H9 (cell line): ENCODE measurements around the gene SIGLEC1. TPM values are rescaled to one million over a fixed set of nuclear protein-coding genes. Genes with fewer than 3 reads are reported as not detected.

Experiments
- DNase-seq: peaks from one replicate; pipeline ENCODE4 v3.0.0-alpha.2; 2017
- H2AFZ ChIP-seq: one replicate; pipeline ENCODE4 v1.6.1; 2013; ENCODE audit warnings: mild to moderate bottlenecking, low read length, control low read depth, moderate library complexity
- H2AK5ac ChIP-seq: 2 replicates; pipeline ENCODE4 v1.6.1; 2013; ENCODE audit warnings: low read length, control low read depth, mixed read lengths; ENCODE audit not compliant: insufficient read length
- H2BK120ac ChIP-seq: one replicate; pipeline ENCODE4 v1.6.1; 2013; ENCODE audit warnings: low read depth, mild to moderate bottlenecking, low read length, control low read depth, inconsistent platforms; ENCODE audit not compliant: poor library complexity, severe bottlenecking
- H2BK12ac ChIP-seq: 2 replicates; pipeline ENCODE4 v1.6.1; 2013; ENCODE audit warnings: low read length, control low read depth, mixed read lengths, low read depth; ENCODE audit not compliant: insufficient read length
- H2BK15ac ChIP-seq: 2 replicates; pipeline ENCODE4 v1.6.1; 2013; ENCODE audit warnings: low read depth, low read length, control low read depth
- H2BK20ac ChIP-seq: one replicate; pipeline ENCODE4 v1.6.1; 2013; ENCODE audit warnings: low read depth, mild to moderate bottlenecking, low read length, control low read depth, inconsistent platforms; ENCODE audit not compliant: poor library complexity, severe bottlenecking
- H2BK5ac ChIP-seq: 2 replicates; pipeline ENCODE4 v1.6.1; 2013; ENCODE audit warnings: low read length, control low read depth, mixed read lengths; ENCODE audit not compliant: insufficient read length
- H3K14ac ChIP-seq: 2 replicates; pipeline ENCODE4 v1.6.1; 2013; ENCODE audit warnings: low read length, control low read depth; ENCODE audit not compliant: insufficient read depth
- H3K18ac ChIP-seq: 2 replicates; pipeline ENCODE4 v1.6.1; 2013; ENCODE audit warnings: low read depth, mild to moderate bottlenecking, mixed read lengths, low read length, control low read depth; ENCODE audit not compliant: insufficient read length
- H3K23ac ChIP-seq: 2 replicates; pipeline ENCODE4 v1.6.1; 2013; ENCODE audit warnings: low read length, control low read depth, mixed read lengths, low read depth; ENCODE audit not compliant: insufficient read length
- H3K23me2 ChIP-seq: 2 replicates; pipeline ENCODE4 v1.6.1; 2013; ENCODE audit warnings: low read depth, mild to moderate bottlenecking, mixed read lengths, low read length, control low read depth; ENCODE audit not compliant: insufficient read length, poor library complexity, severe bottlenecking
- H3K27ac ChIP-seq: 2 replicates; pipeline ENCODE4 v1.5.1; 2013; ENCODE audit warnings: low read length, control low read depth, mixed read lengths, low read depth; ENCODE audit not compliant: insufficient read length
- H3K27me3 ChIP-seq: 2 replicates; pipeline ENCODE4 v1.6.1; 2013; ENCODE audit warnings: low read length, control low read depth, inconsistent platforms; ENCODE audit not compliant: insufficient read depth
- H3K4ac ChIP-seq: 2 replicates; pipeline ENCODE4 v1.6.1; 2013; ENCODE audit warnings: low read depth, mild to moderate bottlenecking, control low read depth, inconsistent platforms, low read length, moderate library complexity
- H3K4me1 ChIP-seq: 2 replicates; pipeline ENCODE4 v1.6.1; 2013; ENCODE audit warnings: low read length, control low read depth, inconsistent platforms; ENCODE audit not compliant: insufficient read depth
- H3K4me2 ChIP-seq: 2 replicates; pipeline ENCODE4 v1.6.1; 2013; ENCODE audit warnings: low read length, control low read depth, mixed read lengths; ENCODE audit not compliant: insufficient read length, insufficient read depth
- H3K56ac ChIP-seq: 2 replicates; pipeline ENCODE4 v1.6.1; 2013; ENCODE audit warnings: low read depth, mild to moderate bottlenecking, mixed read lengths, low read length, control low read depth; ENCODE audit not compliant: insufficient read length
- H3K79me1 ChIP-seq: 2 replicates; pipeline ENCODE4 v1.6.1; 2013; ENCODE audit warnings: low read depth, mild to moderate bottlenecking, moderate library complexity, low read length, control low read depth, inconsistent platforms; ENCODE audit not compliant: insufficient read depth, poor library complexity, severe bottlenecking
- H3K79me2 ChIP-seq: 2 replicates; pipeline ENCODE4 v1.6.1; 2013; ENCODE audit warnings: low read length, control low read depth, inconsistent platforms; ENCODE audit not compliant: insufficient read depth
- H3K9ac ChIP-seq: 2 replicates; pipeline ENCODE4 v1.6.1; 2013; ENCODE audit warnings: low read length, control low read depth, mixed read lengths; ENCODE audit not compliant: insufficient read length; ENCODE audit errors: extremely low read depth
- H3K9me3 ChIP-seq: one replicate; pipeline ENCODE4 v1.6.1; 2013; ENCODE audit warnings: low read depth, low read length, inconsistent platforms; ENCODE audit not compliant: control insufficient read depth
- H3T11ph ChIP-seq: one replicate; pipeline ENCODE4 v1.6.1; 2013; ENCODE audit warnings: mild to moderate bottlenecking, low read length, control low read depth, inconsistent platforms
- H4K20me1 ChIP-seq: one replicate; pipeline ENCODE4 v1.6.1; 2013; ENCODE audit not compliant: control insufficient read depth, insufficient read length, insufficient read depth
- H4K5ac ChIP-seq: 2 replicates; pipeline ENCODE4 v1.6.1; 2013; ENCODE audit warnings: low read depth, mild to moderate bottlenecking, mixed read lengths, low read length, control low read depth; ENCODE audit not compliant: insufficient read length
- H4K8ac ChIP-seq: replicated peaks from 2 replicates; pipeline ENCODE4 v1.6.1; 2013; ENCODE audit warnings: low read length, control low read depth, mixed read lengths, low read depth; ENCODE audit not compliant: insufficient read length
- H4K91ac ChIP-seq: 2 replicates; pipeline ENCODE4 v1.6.1; 2013; ENCODE audit warnings: low read depth, mild to moderate bottlenecking, moderate library complexity, mixed read lengths, low read length, control low read depth; ENCODE audit not compliant: insufficient read length
- H3K27ac Mint-ChIP-seq, 3 experiments: 2 replicates in 2 of 3; 3 replicates in 1 of 3; pipeline ENCODE4 v1.8.0; 2020 to 2021; ENCODE audit warnings: mixed read lengths in 3 of 3, mild to moderate bottlenecking in 1 of 3, moderate library complexity in 1 of 3
- H3K27me3 Mint-ChIP-seq: 2 replicates; pipeline ENCODE4 v1.8.0; 2021; ENCODE audit warnings: low read depth, mild to moderate bottlenecking, moderate library complexity, mixed read lengths
- H3K36me3 Mint-ChIP-seq, 3 experiments: 2 replicates in 2 of 3; 3 replicates in 1 of 3; pipeline ENCODE4 v1.8.0; 2020 to 2021; ENCODE audit warnings: low read depth in 3 of 3, mixed read lengths in 3 of 3; ENCODE audit not compliant: insufficient read depth in 1 of 3
- H3K4me1 Mint-ChIP-seq, 2 experiments: 2 replicates each; pipeline ENCODE4 v1.8.0; 2020; ENCODE audit warnings: mixed read lengths in 2 of 2
- H3K4me3 Mint-ChIP-seq, 2 experiments: 2 replicates in 1 of 2; 3 replicates in 1 of 2; pipeline ENCODE4 v1.8.0; 2020 to 2021; ENCODE audit warnings: mild to moderate bottlenecking in 2 of 2, mixed read lengths in 2 of 2, moderate library complexity in 1 of 2
- H3K9me3 Mint-ChIP-seq, 2 experiments: 2 replicates in 1 of 2; 3 replicates in 1 of 2; pipeline ENCODE4 v1.8.0; 2020; ENCODE audit warnings: mild to moderate bottlenecking in 2 of 2, mixed read lengths in 2 of 2, moderate library complexity in 1 of 2
- CTCF ChIP-seq: fragments of 200-600 bp; sonication (generic); conservative IDR thresholded peaks from 3 replicates; pipeline ENCODE4 v1.8.0; 2021; ENCODE audit warnings: antibody characterized with exemption, mild to moderate bottlenecking
- WGBS: extraction: QIAGEN DNeasy Blood & Tissue Kit; methylation state at CpG from one replicate; pipeline ENCODE4 v1.1.7; 2013; ENCODE audit warnings: missing lambda C conversion rate, low lambda C conversion rate, mixed read lengths; ENCODE audit not compliant: insufficient read length; ENCODE audit errors: extremely low coverage; 5-methylcytosine and 5-hydroxymethylcytosine counted together
- total RNA-seq: library from RNA; stranded (reverse); gene quantifications from 2 replicates; pipeline ENCODE4 v1.2.1, GENCODE V29; 2021

Gene SIGLEC1
- total RNA-seq, 1 experiment from 2014 or later, result not detected

DNA sequence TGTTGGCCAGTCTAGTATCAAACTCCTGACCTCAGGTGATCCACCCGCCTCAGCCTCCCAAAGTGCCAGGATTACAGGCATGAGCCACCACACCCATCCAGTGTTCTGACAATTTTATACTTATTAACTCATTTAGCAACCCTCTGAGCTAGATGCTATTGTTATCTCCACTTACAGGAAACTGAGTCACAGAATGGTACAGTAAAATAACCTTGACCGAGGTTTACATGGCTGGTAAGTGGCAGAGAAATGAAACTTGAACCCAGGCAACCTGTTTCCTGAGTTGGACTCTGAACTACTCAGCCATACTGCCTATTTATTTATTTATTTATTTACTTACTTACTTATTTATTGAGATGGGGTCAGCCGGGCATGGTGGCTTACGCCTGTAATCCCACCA, 6.6 kb upstream of the SIGLEC1 start:
- Histone ChIP-seq H3K79me1 (no peaks in the 10 kb centered on the region), H3K56ac (no peak overlapping the region), H2BK120ac (no peak overlapping the region), H3K9me3 (no peaks in the 10 kb centered on the region), H4K20me1 (no peaks in the 10 kb centered on the region), H4K91ac (no peak overlapping the region), H3K4me1 (no peaks in the 10 kb centered on the region), H3K18ac (no peak overlapping the region), H2BK12ac (no peak overlapping the region), H4K5ac (no peak overlapping the region), H3K79me2 (no peaks in the 10 kb centered on the region), H2BK15ac (no peak overlapping the region), H3K23me2 (no peaks in the 10 kb centered on the region), H2AFZ (no peak overlapping the region), H3K9ac (no peak overlapping the region), H3K4me2 (no peak overlapping the region), H3K4ac (no peak overlapping the region), H3K27me3 (no peaks in the 10 kb centered on the region; the same call in 1 of the 2 replicates), H3K14ac (no peak overlapping the region), H3T11ph (no peak overlapping the region), H2AK5ac (no peak overlapping the region), H2BK5ac (no peak overlapping the region), H4K8ac (no peak overlapping the region), H3K27ac (no peak overlapping the region), H2BK20ac (no peak overlapping the region), H3K23ac (no peak overlapping the region)
- Mint-ChIP-seq H3K9me3 (no peaks in the 10 kb centered on the region), H3K27me3 (peaks cover 3% of the 10 kb centered on the region), H3K27ac (no peak overlapping the region; a peak in 1 of 7 replicates), H3K4me1 (peaks cover 6 to 8% of the 10 kb centered on the region in 2 experiments), H3K4me3 (no peak overlapping the region), H3K36me3 (no peaks in the 10 kb centered on the region)
- WGBS, result no CpG with 5 or more reads among the region's 4 CpGs
- TF ChIP-seq CTCF, result no peak
- no peak for DNase-seq
